HG03039 (cell line): ENCODE data around the gene SLCO2A1.

Experiments used
- ATAC-seq: cut with Tn5 transposase; IDR thresholded peaks from one replicate; pipeline ENCODE4 v1.9.1; 2021; ENCODE audit warnings: mild to moderate bottlenecking, moderate library complexity; ENCODE audit not compliant: unreplicated experiment

SLCO2A1 gene

GRCh38 chr3:133956353-133956752 is 73.4 kb downstream of the SLCO2A1 start:
- ATAC-seq: no peak

GRCh38 chr3:133955892-133956291 is 73.8 kb downstream of the SLCO2A1 start:
- no peak for ATAC-seq

- ATAC-seq: no peak
Measured at GRCh38 chr3:133954717-133955360, 74.9 kb downstream of the SLCO2A1 start.

- no peak for ATAC-seq
Measured at GRCh38 chr3:133953297-133953696, 76.4 kb downstream of the SLCO2A1 start.

- no peak for ATAC-seq
Measured at GRCh38 chr3:133949438-133949837, 80.3 kb downstream of the SLCO2A1 start.

- no peak for ATAC-seq
Measured at GRCh38 chr3:133948996-133949395, 80.7 kb downstream of the SLCO2A1 start.

- no peak for ATAC-seq
Measured at GRCh38 chr3:133948131-133948810, 81.5 kb downstream of the SLCO2A1 start.

- no peak for ATAC-seq
Measured at GRCh38 chr3:133945381-133946095, 84.2 kb downstream of the SLCO2A1 start.

- no peak for ATAC-seq
Measured at GRCh38 chr3:133944641-133945380, 84.9 kb downstream of the SLCO2A1 start.

- ATAC-seq: no peak
Measured at GRCh38 chr3:133944181-133944580, 85.5 kb downstream of the SLCO2A1 start.

GRCh38 chr3:133943639-133944141 is 86.0 kb downstream of the SLCO2A1 start:
- no peak for ATAC-seq

- no peak for ATAC-seq
Measured at GRCh38 chr3:133943031-133943535, 86.6 kb downstream of the SLCO2A1 start.

GRCh38 chr3:133941415-133941821 is 88.3 kb downstream of the SLCO2A1 start:
- ATAC-seq: no peak

GRCh38 chr3:133940536-133940935 is 89.2 kb downstream of the SLCO2A1 start:
- no peak for ATAC-seq

- no peak for ATAC-seq
Measured at GRCh38 chr3:133939463-133939835, 90.3 kb downstream of the SLCO2A1 start.

- no peak for ATAC-seq
Measured at GRCh38 chr3:133938770-133939462, 90.8 kb downstream of the SLCO2A1 start.

GRCh38 chr3:133937756-133938601 is 91.7 kb downstream of the SLCO2A1 start:
- ATAC-seq: no peak

- ATAC-seq: no peak
Measured at GRCh38 chr3:133937061-133937686, 92.6 kb downstream of the SLCO2A1 start.
